DND-41 (cell line): Measurements from ENCODE around the gene HMCN2.

ENCODE experiments used
- ATAC-seq: fragments of 200-7000 bp; cut with Tn5 transposase; 3 replicates; pipeline ENCODE4 v1.9.1; 2021; ENCODE audit warnings: low read depth; ENCODE audit not compliant: insufficient read depth
- DNase-seq: peaks from one replicate; pipeline ENCODE4 v3.0.0-alpha.2; 2020
- H2AFZ ChIP-seq: 2 replicates; pipeline ENCODE4 v1.6.0; 2012; ENCODE audit warnings: low read depth, low read length
- H3K27ac ChIP-seq: 2 replicates; pipeline ENCODE4 v1.5.1; 2012; ENCODE audit warnings: low read length, inconsistent platforms
- H3K27me3 ChIP-seq: fragments of 200-600 bp; sonication (generic); 2 replicates; pipeline ENCODE4 v1.6.0; 2012; ENCODE audit warnings: low read length, mild to moderate bottlenecking, inconsistent platforms; ENCODE audit not compliant: insufficient read depth, poor library complexity
- H3K36me3 ChIP-seq: 2 replicates; pipeline ENCODE4 v1.5.1; 2012; ENCODE audit warnings: low read length, inconsistent platforms; ENCODE audit not compliant: insufficient read depth
- H3K4me1 ChIP-seq: 2 replicates; pipeline ENCODE4 v1.5.1; 2012; ENCODE audit warnings: mild to moderate bottlenecking, low read length; ENCODE audit not compliant: insufficient read depth
- H3K4me2 ChIP-seq: 2 replicates; pipeline ENCODE4 v1.6.0; 2012; ENCODE audit warnings: mild to moderate bottlenecking, moderate library complexity, low read length, inconsistent platforms; ENCODE audit not compliant: insufficient read depth
- H3K4me3 ChIP-seq, 2 experiments: fragments of 200-600 bp in 1 of 2; shearing (Covaris generic) in 1 of 2; 2 replicates each; pipeline ENCODE4 v1.5.1; 2012 to 2016; ENCODE audit warnings: inconsistent platforms in 2 of 2, low read length in 2 of 2, mild to moderate bottlenecking in 2 of 2, low read depth in 1 of 2, moderate library complexity in 1 of 2
- H3K79me2 ChIP-seq: 2 replicates; pipeline ENCODE4 v1.6.0; 2012; ENCODE audit warnings: low read length, inconsistent platforms; ENCODE audit not compliant: insufficient read depth
- H3K9ac ChIP-seq: 2 replicates; pipeline ENCODE4 v1.6.0; 2012; ENCODE audit warnings: low read depth, mild to moderate bottlenecking, inconsistent platforms, low read length, moderate library complexity
- H3K9me3 ChIP-seq: 2 replicates; pipeline ENCODE4 v1.5.1; 2012; ENCODE audit warnings: low read length, moderate library complexity, mild to moderate bottlenecking, inconsistent platforms; ENCODE audit not compliant: insufficient read depth, severe bottlenecking
- H4K20me1 ChIP-seq: 2 replicates; pipeline ENCODE4 v1.6.0; 2012; ENCODE audit warnings: low read length; ENCODE audit not compliant: insufficient read depth
- EZH2 ChIP-seq: IDR thresholded peaks from 3 replicates; pipeline ENCODE4 v1.6.1; 2012; ENCODE audit warnings: borderline replicate concordance, low read depth, mild to moderate bottlenecking, moderate library complexity, low read length, inconsistent platforms; ENCODE audit not compliant: severe bottlenecking
- TF ChIP-seq, protein P1 (sequence below): IDR thresholded peaks from 2 replicates; pipeline ENCODE4 v1.5.1; 2012; ENCODE audit warnings: borderline replicate concordance, low read length, moderate library complexity, mild to moderate bottlenecking; ENCODE audit not compliant: poor library complexity, severe bottlenecking; ENCODE audit errors: extremely low read depth

HMCN2 gene

DNA sequence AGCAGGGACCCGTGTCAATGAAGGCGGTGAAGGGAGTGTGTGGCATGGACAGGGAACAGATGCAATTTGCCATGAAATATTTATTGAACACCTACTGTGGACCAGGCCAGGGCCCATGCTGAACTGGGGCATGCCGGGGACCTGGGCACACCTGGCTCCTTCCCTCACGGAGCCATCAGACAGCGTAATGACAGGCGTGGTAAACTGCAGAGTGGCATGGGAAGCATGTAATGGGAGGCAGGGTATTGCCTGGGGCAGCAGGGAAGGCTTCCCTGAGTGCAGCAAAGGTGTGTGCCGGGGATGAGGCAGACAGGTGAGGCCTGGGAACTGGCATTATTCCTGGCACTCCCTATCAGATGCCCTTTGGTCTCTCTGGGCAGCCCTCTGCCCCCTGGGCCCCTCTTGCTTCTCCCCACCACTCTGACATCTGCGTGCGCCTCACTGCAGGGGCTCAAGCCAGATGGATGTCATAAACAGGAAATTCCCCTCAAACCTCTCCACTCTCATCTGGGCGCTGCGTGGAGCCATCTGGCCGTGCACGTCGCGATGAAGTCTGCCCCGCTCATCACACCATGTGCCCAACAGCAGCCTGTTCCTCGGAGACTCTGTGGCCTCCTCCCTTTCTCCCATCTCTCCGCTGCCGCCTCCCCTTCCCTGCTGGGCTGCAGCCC is 67.6 kb downstream of the HMCN2 start:
- TF ChIP-seq EZH2 = no peak
- H3K4me1 ChIP-seq = no peaks in the 10 kb centered on the region
- no peak for DNase-seq
- no peaks in the 10 kb centered on the region for H4K20me1 ChIP-seq
- H3K9me3 ChIP-seq = no peaks in the 10 kb centered on the region
- H3K4me3 ChIP-seq = no peak overlapping the region
- no peak overlapping the region for H3K4me2 ChIP-seq
- H2AFZ ChIP-seq = no peak overlapping the region
- no peaks in the 10 kb centered on the region for H3K27me3 ChIP-seq
- no peak overlapping the region for H3K9ac ChIP-seq
- ATAC-seq = no peak
- H3K79me2 ChIP-seq = no peaks in the 10 kb centered on the region
- no peaks in the 10 kb centered on the region for H3K36me3 ChIP-seq
- no peak overlapping the region for H3K27ac ChIP-seq

DNA sequence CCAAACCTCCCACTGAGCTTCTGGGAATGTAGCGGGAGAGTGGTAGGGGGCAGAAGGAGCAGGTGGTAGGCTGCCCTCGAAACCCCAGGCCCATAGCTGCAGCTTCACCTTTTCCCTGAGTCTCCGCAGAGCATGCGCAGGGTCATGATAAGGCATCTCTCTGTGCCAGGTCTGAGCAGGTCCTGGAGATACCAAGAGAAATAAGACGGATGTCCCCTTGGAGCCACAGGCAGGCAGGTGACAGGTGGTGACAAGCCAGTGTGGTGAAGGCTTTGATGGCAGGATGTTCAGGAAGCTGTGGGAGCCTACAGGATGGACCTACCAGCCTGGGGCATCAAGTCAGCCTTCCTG is 68.1 kb downstream of the HMCN2 start:
- Histone ChIP-seq H2AFZ (no peak overlapping the region), H3K4me2 (no peak overlapping the region), H3K79me2 (no peaks in the 10 kb centered on the region), H3K4me3 (no peak overlapping the region), H3K36me3 (no peaks in the 10 kb centered on the region), H3K4me1 (no peaks in the 10 kb centered on the region), H3K9me3 (no peaks in the 10 kb centered on the region), H3K27ac (no peak overlapping the region), H4K20me1 (no peaks in the 10 kb centered on the region), H3K27me3 (no peaks in the 10 kb centered on the region), H3K9ac (no peak overlapping the region)
- TF ChIP-seq, protein P1, sequence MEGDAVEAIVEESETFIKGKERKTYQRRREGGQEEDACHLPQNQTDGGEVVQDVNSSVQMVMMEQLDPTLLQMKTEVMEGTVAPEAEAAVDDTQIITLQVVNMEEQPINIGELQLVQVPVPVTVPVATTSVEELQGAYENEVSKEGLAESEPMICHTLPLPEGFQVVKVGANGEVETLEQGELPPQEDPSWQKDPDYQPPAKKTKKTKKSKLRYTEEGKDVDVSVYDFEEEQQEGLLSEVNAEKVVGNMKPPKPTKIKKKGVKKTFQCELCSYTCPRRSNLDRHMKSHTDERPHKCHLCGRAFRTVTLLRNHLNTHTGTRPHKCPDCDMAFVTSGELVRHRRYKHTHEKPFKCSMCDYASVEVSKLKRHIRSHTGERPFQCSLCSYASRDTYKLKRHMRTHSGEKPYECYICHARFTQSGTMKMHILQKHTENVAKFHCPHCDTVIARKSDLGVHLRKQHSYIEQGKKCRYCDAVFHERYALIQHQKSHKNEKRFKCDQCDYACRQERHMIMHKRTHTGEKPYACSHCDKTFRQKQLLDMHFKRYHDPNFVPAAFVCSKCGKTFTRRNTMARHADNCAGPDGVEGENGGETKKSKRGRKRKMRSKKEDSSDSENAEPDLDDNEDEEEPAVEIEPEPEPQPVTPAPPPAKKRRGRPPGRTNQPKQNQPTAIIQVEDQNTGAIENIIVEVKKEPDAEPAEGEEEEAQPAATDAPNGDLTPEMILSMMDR = no peak
- TF ChIP-seq EZH2 = no peak
- no peak for DNase-seq
- ATAC-seq = no peak

DNA sequence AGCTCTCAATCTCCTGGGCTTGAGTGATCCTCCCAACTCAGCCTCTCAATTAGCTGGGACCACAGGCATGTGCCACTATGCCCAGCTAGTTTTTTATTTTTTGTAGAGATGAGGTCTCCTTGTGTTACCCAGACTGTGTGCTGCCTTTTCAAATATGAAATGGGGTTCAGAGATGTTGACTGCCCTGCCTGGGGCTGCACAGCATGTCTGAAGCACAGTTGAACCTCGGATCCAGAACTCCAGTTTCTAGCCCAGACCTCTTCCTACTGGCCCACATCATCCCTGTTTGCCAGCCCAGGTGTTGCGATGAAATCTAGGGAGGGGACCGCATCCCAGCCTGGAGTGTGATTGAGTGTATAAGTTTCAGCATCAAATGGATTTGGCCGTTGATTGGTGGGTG is 69.4 kb downstream of the HMCN2 start:
- H3K9me3 ChIP-seq = no peaks in the 10 kb centered on the region
- ATAC-seq (no peak), DNase-seq (no peak)
- no peak overlapping the region for H3K27ac ChIP-seq
- H3K9ac ChIP-seq = no peak overlapping the region
- H3K36me3 ChIP-seq = no peaks in the 10 kb centered on the region
- no peaks in the 10 kb centered on the region for H4K20me1 ChIP-seq
- H3K4me1 ChIP-seq = no peaks in the 10 kb centered on the region
- H3K79me2 ChIP-seq = no peaks in the 10 kb centered on the region
- H3K27me3 ChIP-seq = no peaks in the 10 kb centered on the region
- no peak for TF ChIP-seq EZH2
- TF ChIP-seq, protein P1 = no peak
- H3K4me2 ChIP-seq = no peak overlapping the region
- no peak overlapping the region for H2AFZ ChIP-seq
- H3K4me3 ChIP-seq = no peak overlapping the region

DNA sequence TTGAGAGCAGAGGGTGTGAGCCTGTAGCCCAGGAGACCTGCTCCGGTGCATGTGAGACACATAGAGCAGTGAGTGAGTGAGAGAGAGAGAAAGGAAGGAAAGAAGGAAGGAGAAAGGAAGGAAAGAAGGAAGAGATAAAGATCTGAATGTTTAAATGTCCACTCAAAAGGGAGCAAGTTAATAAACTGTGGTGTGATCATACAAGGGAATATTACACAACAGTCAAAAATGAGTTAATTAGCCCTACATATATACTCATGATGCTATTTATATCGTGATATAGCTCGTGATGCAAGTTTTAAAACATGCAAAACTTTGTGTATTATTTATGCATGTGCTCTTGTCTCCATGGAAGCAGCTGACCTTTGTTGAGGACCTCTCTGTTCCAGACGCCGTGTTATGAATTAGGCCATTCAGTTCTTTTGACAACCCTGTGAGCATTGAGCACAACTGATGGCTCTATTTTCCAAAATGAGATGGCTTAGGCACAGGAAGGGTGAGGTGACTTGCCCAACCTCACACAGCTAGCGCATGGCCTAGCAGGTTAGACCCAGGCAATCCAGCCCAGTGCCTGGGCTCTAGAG is 70.6 kb downstream of the HMCN2 start:
- TF ChIP-seq, protein P1 = no peak
- TF ChIP-seq EZH2 = no peak
- DNase-seq = no peak
- ATAC-seq = no peak
- Histone ChIP-seq H3K36me3 (no peaks in the 10 kb centered on the region), H2AFZ (no peak overlapping the region), H3K4me3 (no peak overlapping the region), H3K9ac (no peak overlapping the region), H3K9me3 (no peaks in the 10 kb centered on the region), H3K79me2 (no peaks in the 10 kb centered on the region), H3K27ac (no peak overlapping the region), H3K4me1 (no peaks in the 10 kb centered on the region), H4K20me1 (no peaks in the 10 kb centered on the region), H3K27me3 (no peaks in the 10 kb centered on the region), H3K4me2 (no peak overlapping the region)
